H9 (cell line): ENCODE results near the gene ANTXR2. TPM values are rescaled to one million over a fixed set of nuclear protein-coding genes. Genes with fewer than 3 reads are reported as not detected.

Experiments
- DNase-seq: peaks from one replicate; pipeline ENCODE4 v3.0.0-alpha.2; 2017
- H2AFZ ChIP-seq: one replicate; pipeline ENCODE4 v1.6.1; 2013; ENCODE audit warnings: mild to moderate bottlenecking, low read length, control low read depth, moderate library complexity
- H2AK5ac ChIP-seq: 2 replicates; pipeline ENCODE4 v1.6.1; 2013; ENCODE audit warnings: low read length, control low read depth, mixed read lengths; ENCODE audit not compliant: insufficient read length
- H2BK120ac ChIP-seq: one replicate; pipeline ENCODE4 v1.6.1; 2013; ENCODE audit warnings: low read depth, mild to moderate bottlenecking, low read length, control low read depth, inconsistent platforms; ENCODE audit not compliant: poor library complexity, severe bottlenecking
- H2BK12ac ChIP-seq: 2 replicates; pipeline ENCODE4 v1.6.1; 2013; ENCODE audit warnings: low read length, control low read depth, mixed read lengths, low read depth; ENCODE audit not compliant: insufficient read length
- H2BK15ac ChIP-seq: 2 replicates; pipeline ENCODE4 v1.6.1; 2013; ENCODE audit warnings: low read depth, low read length, control low read depth
- H2BK20ac ChIP-seq: one replicate; pipeline ENCODE4 v1.6.1; 2013; ENCODE audit warnings: low read depth, mild to moderate bottlenecking, low read length, control low read depth, inconsistent platforms; ENCODE audit not compliant: poor library complexity, severe bottlenecking
- H2BK5ac ChIP-seq: 2 replicates; pipeline ENCODE4 v1.6.1; 2013; ENCODE audit warnings: low read length, control low read depth, mixed read lengths; ENCODE audit not compliant: insufficient read length
- H3K14ac ChIP-seq: 2 replicates; pipeline ENCODE4 v1.6.1; 2013; ENCODE audit warnings: low read length, control low read depth; ENCODE audit not compliant: insufficient read depth
- H3K18ac ChIP-seq: 2 replicates; pipeline ENCODE4 v1.6.1; 2013; ENCODE audit warnings: low read depth, mild to moderate bottlenecking, mixed read lengths, low read length, control low read depth; ENCODE audit not compliant: insufficient read length
- H3K23ac ChIP-seq: 2 replicates; pipeline ENCODE4 v1.6.1; 2013; ENCODE audit warnings: low read length, control low read depth, mixed read lengths, low read depth; ENCODE audit not compliant: insufficient read length
- H3K23me2 ChIP-seq: 2 replicates; pipeline ENCODE4 v1.6.1; 2013; ENCODE audit warnings: low read depth, mild to moderate bottlenecking, mixed read lengths, low read length, control low read depth; ENCODE audit not compliant: insufficient read length, poor library complexity, severe bottlenecking
- H3K27ac ChIP-seq: 2 replicates; pipeline ENCODE4 v1.5.1; 2013; ENCODE audit warnings: low read length, control low read depth, mixed read lengths, low read depth; ENCODE audit not compliant: insufficient read length
- H3K27me3 ChIP-seq: 2 replicates; pipeline ENCODE4 v1.6.1; 2013; ENCODE audit warnings: low read length, control low read depth, inconsistent platforms; ENCODE audit not compliant: insufficient read depth
- H3K4ac ChIP-seq: 2 replicates; pipeline ENCODE4 v1.6.1; 2013; ENCODE audit warnings: low read depth, mild to moderate bottlenecking, control low read depth, inconsistent platforms, low read length, moderate library complexity
- H3K4me1 ChIP-seq: 2 replicates; pipeline ENCODE4 v1.6.1; 2013; ENCODE audit warnings: low read length, control low read depth, inconsistent platforms; ENCODE audit not compliant: insufficient read depth
- H3K4me2 ChIP-seq: 2 replicates; pipeline ENCODE4 v1.6.1; 2013; ENCODE audit warnings: low read length, control low read depth, mixed read lengths; ENCODE audit not compliant: insufficient read length, insufficient read depth
- H3K56ac ChIP-seq: 2 replicates; pipeline ENCODE4 v1.6.1; 2013; ENCODE audit warnings: low read depth, mild to moderate bottlenecking, mixed read lengths, low read length, control low read depth; ENCODE audit not compliant: insufficient read length
- H3K79me1 ChIP-seq: 2 replicates; pipeline ENCODE4 v1.6.1; 2013; ENCODE audit warnings: low read depth, mild to moderate bottlenecking, moderate library complexity, low read length, control low read depth, inconsistent platforms; ENCODE audit not compliant: insufficient read depth, poor library complexity, severe bottlenecking
- H3K79me2 ChIP-seq: 2 replicates; pipeline ENCODE4 v1.6.1; 2013; ENCODE audit warnings: low read length, control low read depth, inconsistent platforms; ENCODE audit not compliant: insufficient read depth
- H3K9ac ChIP-seq: 2 replicates; pipeline ENCODE4 v1.6.1; 2013; ENCODE audit warnings: low read length, control low read depth, mixed read lengths; ENCODE audit not compliant: insufficient read length; ENCODE audit errors: extremely low read depth
- H3K9me3 ChIP-seq: one replicate; pipeline ENCODE4 v1.6.1; 2013; ENCODE audit warnings: low read depth, low read length, inconsistent platforms; ENCODE audit not compliant: control insufficient read depth
- H3T11ph ChIP-seq: one replicate; pipeline ENCODE4 v1.6.1; 2013; ENCODE audit warnings: mild to moderate bottlenecking, low read length, control low read depth, inconsistent platforms
- H4K20me1 ChIP-seq: one replicate; pipeline ENCODE4 v1.6.1; 2013; ENCODE audit not compliant: control insufficient read depth, insufficient read length, insufficient read depth
- H4K5ac ChIP-seq: 2 replicates; pipeline ENCODE4 v1.6.1; 2013; ENCODE audit warnings: low read depth, mild to moderate bottlenecking, mixed read lengths, low read length, control low read depth; ENCODE audit not compliant: insufficient read length
- H4K8ac ChIP-seq: replicated peaks from 2 replicates; pipeline ENCODE4 v1.6.1; 2013; ENCODE audit warnings: low read length, control low read depth, mixed read lengths, low read depth; ENCODE audit not compliant: insufficient read length
- H4K91ac ChIP-seq: 2 replicates; pipeline ENCODE4 v1.6.1; 2013; ENCODE audit warnings: low read depth, mild to moderate bottlenecking, moderate library complexity, mixed read lengths, low read length, control low read depth; ENCODE audit not compliant: insufficient read length
- H3K27ac Mint-ChIP-seq, 3 experiments: 2 replicates in 2 of 3; 3 replicates in 1 of 3; pipeline ENCODE4 v1.8.0; 2020 to 2021; ENCODE audit warnings: mixed read lengths in 3 of 3, mild to moderate bottlenecking in 1 of 3, moderate library complexity in 1 of 3
- H3K27me3 Mint-ChIP-seq: 2 replicates; pipeline ENCODE4 v1.8.0; 2021; ENCODE audit warnings: low read depth, mild to moderate bottlenecking, moderate library complexity, mixed read lengths
- H3K36me3 Mint-ChIP-seq, 3 experiments: 2 replicates in 2 of 3; 3 replicates in 1 of 3; pipeline ENCODE4 v1.8.0; 2020 to 2021; ENCODE audit warnings: low read depth in 3 of 3, mixed read lengths in 3 of 3; ENCODE audit not compliant: insufficient read depth in 1 of 3
- H3K4me1 Mint-ChIP-seq, 2 experiments: 2 replicates each; pipeline ENCODE4 v1.8.0; 2020; ENCODE audit warnings: mixed read lengths in 2 of 2
- H3K4me3 Mint-ChIP-seq, 2 experiments: 2 replicates in 1 of 2; 3 replicates in 1 of 2; pipeline ENCODE4 v1.8.0; 2020 to 2021; ENCODE audit warnings: mild to moderate bottlenecking in 2 of 2, mixed read lengths in 2 of 2, moderate library complexity in 1 of 2
- H3K9me3 Mint-ChIP-seq, 2 experiments: 2 replicates in 1 of 2; 3 replicates in 1 of 2; pipeline ENCODE4 v1.8.0; 2020; ENCODE audit warnings: mild to moderate bottlenecking in 2 of 2, mixed read lengths in 2 of 2, moderate library complexity in 1 of 2
- CTCF ChIP-seq: fragments of 200-600 bp; sonication (generic); conservative IDR thresholded peaks from 3 replicates; pipeline ENCODE4 v1.8.0; 2021; ENCODE audit warnings: antibody characterized with exemption, mild to moderate bottlenecking
- WGBS: extraction: QIAGEN DNeasy Blood & Tissue Kit; methylation state at CpG from one replicate; pipeline ENCODE4 v1.1.7; 2013; ENCODE audit warnings: missing lambda C conversion rate, low lambda C conversion rate, mixed read lengths; ENCODE audit not compliant: insufficient read length; ENCODE audit errors: extremely low coverage; 5-methylcytosine and 5-hydroxymethylcytosine counted together
- total RNA-seq: library from RNA; stranded (reverse); gene quantifications from 2 replicates; pipeline ENCODE4 v1.2.1, GENCODE V29; 2021

Gene ANTXR2
- total RNA-seq, 1 experiment from 2014 or later, result 4.7 TPM

- Histone ChIP-seq H3K27ac (no peak overlapping the region), H3K23me2 (no peaks in the 10 kb centered on the region), H3K4me2 (no peak overlapping the region), H3K4ac (no peak overlapping the region), H3K79me1 (no peaks in the 10 kb centered on the region), H2BK15ac (no peak overlapping the region), H3K9ac (no peak overlapping the region), H3K56ac (no peak overlapping the region), H2AFZ (no peak overlapping the region), H3K9me3 (no peaks in the 10 kb centered on the region), H2BK5ac (no peak overlapping the region), H4K8ac (no peak overlapping the region), H3K4me1 (no peaks in the 10 kb centered on the region), H3T11ph (no peak overlapping the region), H4K20me1 (no peaks in the 10 kb centered on the region), H2BK120ac (no peak overlapping the region), H3K18ac (no peak overlapping the region), H3K79me2 (no peaks in the 10 kb centered on the region), H2BK12ac (no peak overlapping the region), H4K91ac (no peak overlapping the region), H2AK5ac (no peak overlapping the region), H3K27me3 (no peaks in the 10 kb centered on the region), H4K5ac (no peak overlapping the region), H3K14ac (no peak overlapping the region), H2BK20ac (no peak overlapping the region), H3K23ac (no peak overlapping the region)
- WGBS, result no CpG with 5 or more reads among the region's 15 CpGs
- H3K27ac Mint-ChIP-seq, result no peak overlapping the region
- peaks cover 23% of the 10 kb centered on the region for H3K27me3 Mint-ChIP-seq
- H3K4me1 Mint-ChIP-seq, result no peaks in the 10 kb centered on the region
- DNase-seq, result no peak
- no peak for TF ChIP-seq CTCF
- H3K9me3 Mint-ChIP-seq, result peaks cover 0 to 2% of the 10 kb centered on the region in 2 experiments; a peak in 3 of 5 replicates
- H3K4me3 Mint-ChIP-seq, result no peak overlapping the region
- H3K36me3 Mint-ChIP-seq, result peaks cover 0 to 3% (median 0%) of the 10 kb centered on the region in 3 experiments; a peak in 1 of 7 replicates
Measured at GRCh38 chr4:80079255-80079923, 6.4 kb upstream of the ANTXR2 start.
